HepG2 (cell line): ENCODE measurements around the gene BCL2. TPM values are rescaled to one million over a fixed set of nuclear protein-coding genes. Genes with fewer than 3 reads are reported as not detected.

Source experiments
- ATAC-seq: fragments of 200-7000 bp; cut with Tn5 transposase; 3 replicates; pipeline ENCODE4 v1.9.1; 2020; ENCODE audit warnings: mild to moderate bottlenecking, moderate library complexity
- BruUV-seq: library from RNA; stranded (reverse); fragments of 400-500 nt; replicated peaks from 2 replicates; lab custom pipeline; 2021; lab: Mats Ljungman, UMichigan
- CTCF ChIA-PET: fragments of 300-600 bp; formaldehyde crosslinking; extraction: SDS; loops from one replicate; lab custom pipeline; 2021; ENCODE audit warnings: low total read pairs, inconsistent platforms, low intra/inter-chr PET ratio; lab: Yijun Ruan, JAX
- POLR2A ChIA-PET: fragments of 350-600 bp; sonication (Branson Sonifier 250); formaldehyde crosslinking; loops from one replicate; lab custom pipeline; 2020; ENCODE audit warnings: antibody characterized with exemption, inconsistent platforms; lab: Yijun Ruan, JAX
- DNase-seq: peaks from one replicate; pipeline ENCODE4 v3.0.0-alpha.2; 2015; ENCODE audit warnings: low spot score
- FAIRE-seq: peaks from 3 replicates; lab custom pipeline; 2011; peaks lifted over from hg19 to GRCh38; lab: Jason Lieb, UNC
- H2AFZ ChIP-seq: one replicate; pipeline ENCODE4 v1.6.1; 2011; ENCODE audit warnings: low read length, inconsistent platforms
- H3K27ac ChIP-seq: fragments of 300-600 bp; 3 replicates; pipeline ENCODE4 v1.8.0; 2011; ENCODE audit warnings: mixed run types, mild to moderate bottlenecking, mixed read lengths, low read length, inconsistent platforms; ENCODE audit not compliant: insufficient read depth; ENCODE audit errors: extremely low read length
- H3K27me3 ChIP-seq, 2 experiments: fragments of 200-600 bp in 1 of 2; 2 replicates in 1 of 2; 3 replicates in 1 of 2; pipeline versions ENCODE4 v1.6.0 to v1.8.0; 2011; ENCODE audit warnings: low read length in 2 of 2, mild to moderate bottlenecking in 2 of 2, moderate library complexity in 2 of 2, inconsistent platforms in 1 of 2; ENCODE audit not compliant: insufficient read depth in 2 of 2, control insufficient read depth in 1 of 2
- H3K36me3 ChIP-seq, 2 experiments: fragments of 200-600 bp in 1 of 2; replicated peaks in 1 of 2; 2 replicates in 1 of 2; 3 replicates in 1 of 2; pipeline versions ENCODE4 v1.5.1 to v1.8.0; 2011; ENCODE audit warnings: low read length in 2 of 2, inconsistent platforms in 1 of 2; ENCODE audit not compliant: insufficient read depth in 2 of 2, control insufficient read depth in 1 of 2
- H3K4me1 ChIP-seq: 2 replicates; pipeline ENCODE4 v1.5.1; 2012; ENCODE audit warnings: low read length, inconsistent platforms; ENCODE audit not compliant: insufficient read depth
- H3K4me2 ChIP-seq: 2 replicates; pipeline ENCODE4 v1.6.0; 2011; ENCODE audit warnings: low read depth, low read length, inconsistent platforms
- H3K4me3 ChIP-seq, 3 experiments: fragments of 200-600 bp in 1 of 3; sonication (generic), shearing (Covaris generic) in 1 of 3; replicated peaks in 1 of 3; 2 replicates each; pipeline ENCODE4 v1.5.1; 2011 to 2016; ENCODE audit warnings: low read length in 3 of 3, inconsistent platforms in 2 of 3, low read depth in 2 of 3, mild to moderate bottlenecking in 2 of 3, control low read depth in 1 of 3, mixed read lengths in 1 of 3; ENCODE audit not compliant: insufficient read depth in 1 of 3
- H3K79me2 ChIP-seq: one replicate; pipeline ENCODE4 v1.6.1; 2011; ENCODE audit warnings: low read length, inconsistent platforms; ENCODE audit not compliant: insufficient read depth
- H3K9ac ChIP-seq: 2 replicates; pipeline ENCODE4 v1.6.0; 2011; ENCODE audit warnings: mild to moderate bottlenecking, low read depth, low read length, inconsistent platforms; ENCODE audit not compliant: insufficient read depth
- H3K9me3 ChIP-seq: 2 replicates; pipeline ENCODE4 v1.5.1; 2012; ENCODE audit warnings: mild to moderate bottlenecking, low read length
- H4K20me1 ChIP-seq: 2 replicates; pipeline ENCODE4 v1.6.0; 2011; ENCODE audit warnings: inconsistent platforms, mild to moderate bottlenecking, low read length, moderate library complexity; ENCODE audit not compliant: insufficient read depth
- IKZF1 ChIP-seq: fragments of 450-650 bp; IDR thresholded peaks from 2 replicates; pipeline ENCODE4 v1.7.1; 2016
- JUN ChIP-seq: sonication (generic); formaldehyde crosslinking; IDR thresholded peaks from 2 replicates; pipeline ENCODE4 v1.4.0; 2020; ENCODE audit warnings: mild to moderate bottlenecking, missing genetic modification reagents
- NCOA1 ChIP-seq: sonication (generic); formaldehyde crosslinking; IDR thresholded peaks from 2 replicates; pipeline ENCODE4 v1.9.0; 2021; ENCODE audit warnings: missing genetic modification reagents
- NFRKB ChIP-seq: fragments of 450-650 bp; IDR thresholded peaks from 2 replicates; pipeline ENCODE4 v1.6.1; 2017
- TFAP4 ChIP-seq: sonication (generic); IDR thresholded peaks from 2 replicates; pipeline ENCODE4 v1.6.1; 2016; ENCODE audit warnings: low read depth, borderline replicate concordance
- ZNF12 ChIP-seq: sonication (generic); formaldehyde crosslinking; IDR thresholded peaks from 2 replicates; pipeline ENCODE4 v1.5.0; 2020; ENCODE audit warnings: missing genetic modification reagents
- ZNF234 ChIP-seq: sonication (generic); formaldehyde crosslinking; conservative IDR thresholded peaks from 2 replicates; pipeline ENCODE4 v1.5.1; 2020; ENCODE audit warnings: mild to moderate bottlenecking, missing genetic modification reagents
- ZNF275 ChIP-seq: sonication (generic); formaldehyde crosslinking; IDR thresholded peaks from 2 replicates; pipeline ENCODE4 v1.8.0; 2022; ENCODE audit warnings: missing genetic modification reagents, mild to moderate bottlenecking, inconsistent platforms, borderline replicate concordance
- ZNF552 ChIP-seq: sonication (generic); formaldehyde crosslinking; IDR thresholded peaks from 2 replicates; pipeline ENCODE4 v1.9.0; 2022; ENCODE audit warnings: missing genetic modification reagents, mild to moderate bottlenecking, borderline replicate concordance
- ZNF580 ChIP-seq: IDR thresholded peaks from 2 replicates; pipeline ENCODE4 v1.6.1; 2016; ENCODE audit warnings: low read depth, borderline replicate concordance
- ZNF7 ChIP-seq: IDR thresholded peaks from 2 replicates; pipeline ENCODE4 v1.6.1; 2016; ENCODE audit warnings: missing biosample characterization, missing genetic modification reagents
- ZNF746 ChIP-seq: sonication (generic); formaldehyde crosslinking; IDR thresholded peaks from 2 replicates; pipeline ENCODE4 v1.8.0; 2022; ENCODE audit warnings: mild to moderate bottlenecking, missing genetic modification reagents
- WGBS: methylation state at CpG from one replicate; pipeline ENCODE4 v1.1.6; 2017; ENCODE audit warnings: low lambda C conversion rate; 5-methylcytosine and 5-hydroxymethylcytosine counted together
- in situ Hi-C: cut with HindIII; loops from 2 replicates; pipeline ENCODE4 v1.10.0; 2017; ENCODE audit warnings: low pct_unique_long_range_greater_than_20kb; ENCODE audit not compliant: extremely low pct_ligation_motif_present
- intact Hi-C: fragments of 100-400 bp; cut with micrococcal nuclease; formaldehyde crosslinking; loops from one replicate; pipeline ENCODE4 v1.10.0; 2022; ENCODE audit not compliant: unreplicated experiment
- polyA plus RNA-seq, 8 experiments: library from polyadenylated mRNA; depleted of rRNA in 3 of 8; stranded (reverse) in 7 of 8; unstranded in 1 of 8; fragments of >200 nt; fragmentation: Illumina TruSeq in 4 of 8; extraction: Trizol in 4 of 8; gene quantifications; 2 replicates each; pipeline versions ENCODE4 v1.2.1 to v1.2.3, GENCODE V29; 2011 to 2016; ENCODE audit warnings: low read depth in 4 of 8, missing spikeins in 1 of 8, mixed read lengths in 1 of 8; ENCODE audit not compliant: insufficient read depth in 1 of 8
- total RNA-seq, 5 experiments: library from RNA; depleted of rRNA; stranded (reverse); fragments of >200 nt; fragmentation: Illumina TruSeq; extraction: Trizol; gene quantifications; 2 replicates each; pipeline ENCODE4 v1.2.3, GENCODE V29; 2016; ENCODE audit warnings: low read depth in 1 of 5

Gene BCL2
- total and polyA plus RNA-seq, 2 of the 13 experiments (the other 11 are each of a cell fraction or from before 2014, with no cell fraction given): 0.07 to 0.53 TPM

GRCh38 chr18:63177919-63178821 is 141.4 kb downstream of the BCL2 start:
- CTCF ChIA-PET: no interaction called here
- no TSS peak for BruUV-seq
- in situ Hi-C loops (no loop called here), intact Hi-C loops (loop anchor here (5.0 kb wide), 1 partner anchor 519 kb away; no protein-coding TSS in a partner anchor)
- no peaks in the 10 kb centered on the region for H3K9me3 ChIP-seq
- H4K20me1 ChIP-seq: no peaks in the 10 kb centered on the region
- no peak overlapping the region for H3K9ac ChIP-seq
- no peak overlapping the region for H2AFZ ChIP-seq
- H3K36me3 ChIP-seq: no peaks in the 10 kb centered on the region
- H3K27me3 ChIP-seq: peaks cover 0 to 30% of the 10 kb centered on the region in 2 experiments; a peak in 4 of 5 replicates
- POLR2A ChIA-PET: no interaction called here
- DNase-seq (no peak), ATAC-seq (no peak), FAIRE-seq (no peak)
- TF ChIP-seq ZNF552 (no peak), ZNF580 (CRISPR knock-in tag) (no peak), ZNF275 (CRISPR knock-in tag) (no peak), NFRKB (no peak), JUN (CRISPR knock-in tag) (no peak), TFAP4 (no peak), ZNF12 (CRISPR knock-in tag) (no peak), IKZF1 (no peak), ZNF746 (CRISPR knock-in tag) (no peak), NCOA1 (CRISPR knock-in tag) (no peak), ZNF234 (no peak), ZNF7 (CRISPR knock-in tag) (no peak)
- H3K4me1 ChIP-seq: no peaks in the 10 kb centered on the region
- no peak overlapping the region for H3K4me3 ChIP-seq
- no peaks in the 10 kb centered on the region for H3K79me2 ChIP-seq
- 63% methylated on average over 21 of the region's 25 CpGs for WGBS
- H3K27ac ChIP-seq: no peak overlapping the region
- no peak overlapping the region for H3K4me2 ChIP-seq
